ENCODE data around the gene LRCH1. TPM values are rescaled to one million over a fixed set of nuclear protein-coding genes. Genes with fewer than 3 reads are reported as not detected.
A peak's percentile ranks its signal among the peaks of the same experiment; 100 is the strongest.

LRCH1 gene
- total RNA-seq, 1 experiment from 2014 or later = 10.5 TPM

DNA sequence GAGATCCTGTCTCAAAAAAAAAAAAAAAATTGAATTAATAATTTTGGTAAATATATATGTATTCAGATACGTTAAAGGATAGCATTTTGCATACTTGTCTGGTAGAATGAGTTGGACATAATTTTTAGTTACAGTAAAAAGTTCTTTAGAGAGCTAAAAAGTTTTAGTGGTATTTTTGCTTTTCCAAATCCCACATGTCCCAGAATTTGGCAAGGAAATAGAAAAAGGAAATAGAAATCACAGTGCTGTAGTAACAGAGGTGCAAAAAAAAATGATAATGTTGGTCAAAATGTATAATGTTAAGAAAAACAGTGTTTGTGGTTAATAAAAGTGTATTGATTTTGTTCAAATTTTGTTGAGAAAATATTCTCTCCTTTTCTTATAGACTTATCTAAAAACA lies 96.8 kb downstream of the LRCH1 start:
- POLR2A ChIA-PET (ENCODE audit: unreplicated experiment) = no interaction called here
- Histone ChIP-seq H3K9me3 (ENCODE audit: insufficient read depth, low read depth) (no peaks in the 10 kb centered on the region), H3K36me3 (ENCODE audit: low read depth) (no peaks in the 10 kb centered on the region), H3K9me2 (ENCODE audit: insufficient read depth) (no peaks in the 10 kb centered on the region), H4K20me1 (ENCODE audit: insufficient read depth) (peaks cover 6% of the 10 kb centered on the region), H3K27ac (no peak overlapping the region), H3K79me2 (ENCODE audit: low read depth) (peaks cover 4% of the 10 kb centered on the region; the same call in 1 of the 2 replicates), H3K27me3 (ENCODE audit: insufficient read depth, low read depth) (no peaks in the 10 kb centered on the region), H2AFZ (no peak overlapping the region), H3F3A (ENCODE audit: insufficient read depth, low read depth) (no peaks in the 10 kb centered on the region), H3K4me2 (no peak overlapping the region), H3K4me3 (no peak overlapping the region), H3K4me1 (replicated peaks; ENCODE audit: insufficient read depth) (no peaks in the 10 kb centered on the region)
- TF ChIP-seq EZH2 (IDR thresholded peaks at IDR 0.05; ENCODE audit: low read depth) = no peak
- TF ChIP-seq CTCF (conservative IDR thresholded peaks at IDR 0.05) = no peak
- CTCF ChIA-PET = no interaction called here
- intact Hi-C loops (cut with micrococcal nuclease; ENCODE audit: unreplicated experiment) = no loop called here
- DNase-seq = no peak
- no TSS peak for BruUV-seq (replicated peaks)

DNA sequence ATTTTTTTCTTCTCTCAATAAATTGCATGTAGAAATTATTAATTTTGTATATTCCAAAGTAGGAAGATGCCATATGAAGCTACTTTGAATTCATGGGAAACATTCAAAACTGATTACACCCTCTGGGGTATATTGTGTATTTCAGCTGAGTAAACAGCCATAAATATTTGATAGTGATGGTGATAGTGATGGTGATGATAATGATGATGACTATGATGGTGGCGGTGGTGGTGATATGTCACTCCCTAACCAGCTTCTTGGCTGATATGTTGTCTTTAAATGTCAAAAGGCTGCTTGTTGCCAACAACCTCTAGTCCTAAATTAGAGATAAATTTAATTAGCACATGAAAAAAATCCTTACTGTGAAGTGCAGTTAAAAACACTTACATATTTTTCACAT lies 102.0 kb downstream of the LRCH1 start:
- Histone ChIP-seq H3K27me3 (ENCODE audit: insufficient read depth, low read depth) (no peaks in the 10 kb centered on the region), H3K36me3 (ENCODE audit: low read depth) (no peaks in the 10 kb centered on the region), H3K79me2 (ENCODE audit: low read depth) (no peaks in the 10 kb centered on the region), H3K27ac (no peak overlapping the region), H2AFZ (no peak overlapping the region), H3K4me1 (replicated peaks; ENCODE audit: insufficient read depth) (no peaks in the 10 kb centered on the region), H4K20me1 (ENCODE audit: insufficient read depth) (no peaks in the 10 kb centered on the region; the same call in 1 of the 2 replicates), H3F3A (ENCODE audit: insufficient read depth, low read depth) (no peaks in the 10 kb centered on the region), H3K9me3 (ENCODE audit: insufficient read depth, low read depth) (no peaks in the 10 kb centered on the region), H3K4me3 (no peak overlapping the region), H3K4me2 (no peak overlapping the region), H3K9me2 (ENCODE audit: insufficient read depth) (no peaks in the 10 kb centered on the region)
- POLR2A ChIA-PET (ENCODE audit: unreplicated experiment) = no interaction called here
- BruUV-seq (replicated peaks) = no TSS peak
- CTCF ChIA-PET = interaction anchor here (0.6 kb wide), 1 partner anchor 30 kb away, joined by 3 read pairs; no protein-coding TSS in a partner anchor
- intact Hi-C loops (cut with micrococcal nuclease; ENCODE audit: unreplicated experiment) = loop anchor here (5.0 kb wide), 1 partner anchor 103 kb away; the partner anchor contains the start of gene LRCH1
- DNase-seq = no peak
- TF ChIP-seq EZH2 (IDR thresholded peaks at IDR 0.05; ENCODE audit: low read depth) = no peak
- no peak for TF ChIP-seq CTCF (conservative IDR thresholded peaks at IDR 0.05)

DNA sequence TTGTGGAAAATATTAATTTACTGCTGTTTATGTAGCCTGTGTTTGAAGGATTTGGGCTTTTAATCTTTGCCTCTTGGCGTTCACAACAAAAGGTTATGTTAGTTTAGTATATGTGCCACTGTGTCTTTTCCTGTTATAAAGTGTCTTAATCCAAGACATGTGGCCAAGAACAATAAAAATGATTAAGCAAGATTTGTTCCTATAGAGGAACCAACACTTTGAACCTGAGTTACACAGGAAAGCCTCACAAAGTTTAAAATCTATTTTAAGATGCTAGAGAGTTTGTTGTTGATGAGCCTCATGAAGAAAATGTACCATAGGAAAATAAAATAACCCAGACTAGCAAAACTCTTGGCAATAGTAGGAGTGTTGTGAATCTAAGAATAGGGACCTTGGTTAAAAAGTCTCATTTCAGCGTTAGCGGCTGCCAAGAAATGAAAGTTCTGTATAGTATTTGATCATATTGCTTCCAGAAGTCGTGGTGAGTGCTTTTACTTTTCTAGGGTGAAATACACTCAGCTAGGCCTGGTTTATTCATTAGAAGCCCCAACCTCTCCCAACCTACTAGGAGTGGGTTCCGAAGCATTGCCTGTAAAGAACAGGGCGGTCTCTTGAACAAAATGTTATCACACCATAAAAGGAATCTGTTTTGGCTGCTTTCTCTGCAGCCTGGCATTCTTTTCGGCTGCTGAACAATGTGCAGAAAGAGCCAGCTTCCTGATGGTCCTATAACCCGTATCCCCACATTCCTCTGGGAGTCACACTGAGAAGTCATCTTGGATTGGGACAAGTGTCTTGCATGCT lies 102.6 kb downstream of the LRCH1 start:
- no peak overlapping the region for H3K27ac ChIP-seq
- H3K27me3 ChIP-seq (ENCODE audit: insufficient read depth, low read depth) = no peaks in the 10 kb centered on the region
- no TSS peak for BruUV-seq (replicated peaks)
- ChIA-PET CTCF (no interaction called here), POLR2A (ENCODE audit: unreplicated experiment) (no interaction called here)
- no peaks in the 10 kb centered on the region for H3F3A ChIP-seq (ENCODE audit: insufficient read depth, low read depth)
- H3K4me1 ChIP-seq (replicated peaks; ENCODE audit: insufficient read depth) = no peaks in the 10 kb centered on the region
- H4K20me1 ChIP-seq (ENCODE audit: insufficient read depth) = no peaks in the 10 kb centered on the region; the same call in 1 of the 2 replicates
- H3K4me3 ChIP-seq = no peak overlapping the region
- DNase-seq = peak; percentile 18 to 45
- no peak overlapping the region for H3K4me2 ChIP-seq
- H2AFZ ChIP-seq = no peak overlapping the region
- H3K79me2 ChIP-seq (ENCODE audit: low read depth) = no peaks in the 10 kb centered on the region
- TF ChIP-seq EZH2 (IDR thresholded peaks at IDR 0.05; ENCODE audit: low read depth) = no peak
- no peak for TF ChIP-seq CTCF (conservative IDR thresholded peaks at IDR 0.05)
- no peaks in the 10 kb centered on the region for H3K9me3 ChIP-seq (ENCODE audit: insufficient read depth, low read depth)
- intact Hi-C loops (cut with micrococcal nuclease; ENCODE audit: unreplicated experiment) = loop anchor here (5.0 kb wide), 1 partner anchor 103 kb away; the partner anchor contains the start of gene LRCH1
- H3K9me2 ChIP-seq (ENCODE audit: insufficient read depth) = no peaks in the 10 kb centered on the region
- H3K36me3 ChIP-seq (ENCODE audit: low read depth) = no peaks in the 10 kb centered on the region

All from PC-9 (cell line).